HG03432 (cell line): ENCODE data around the gene VAMP3.
A peak's percentile ranks its signal among the peaks of the same experiment; 100 is the strongest.
"Not testable (repeated sequence)": the region's sequence is repeated elsewhere in the genome, so short reads cannot be mapped to it uniquely, and the experiment has no call there.

ENCODE experiments used
- ATAC-seq: cut with Tn5 transposase; IDR thresholded peaks from one replicate; pipeline ENCODE4 v1.9.1; 2021; ENCODE audit warnings: mild to moderate bottlenecking, moderate library complexity; ENCODE audit not compliant: unreplicated experiment

VAMP3 gene

GRCh38 chr1:7767176-7767575 lies 3.9 kb upstream of the VAMP3 start:
- ATAC-seq, result no peak

- ATAC-seq, result no peak
These were observed 2.5 kb upstream of the VAMP3 start for GRCh38 chr1:7768583-7768982.

GRCh38 chr1:7769673-7770412 lies 1.3 kb upstream of the VAMP3 start:
- no peak for ATAC-seq

- peak; percentile 11 for ATAC-seq
These were observed 463 bp upstream of the VAMP3 start for GRCh38 chr1:7770669-7770996.

- no peak for ATAC-seq
These were observed 765 bp downstream of the VAMP3 start for GRCh38 chr1:7771823-7772299.

- no peak for ATAC-seq
These were observed 6.5 kb downstream of the VAMP3 start for GRCh38 chr1:7777591-7777990.

- ATAC-seq, result no peak
These were observed 7.1 kb downstream of the VAMP3 start for GRCh38 chr1:7778133-7778628.

- no peak for ATAC-seq
These were observed 9.9 kb downstream of the VAMP3 start for GRCh38 chr1:7780976-7781375.

GRCh38 chr1:7781501-7781900 lies 10.4 kb downstream of the VAMP3 start:
- ATAC-seq, result no peak

GRCh38 chr1:7781923-7782495 lies 10.9 kb downstream of the VAMP3 start:
- no peak for ATAC-seq

- no peak for ATAC-seq
These were observed 12.1 kb downstream of the VAMP3 start for GRCh38 chr1:7783178-7783711.

- ATAC-seq, result peak; percentile 95
These were observed 12.9 kb downstream of the VAMP3 start, which contains the start of gene PER3 for GRCh38 chr1:7783826-7784491. Gene PER3, plus strand, starts transcription at chr1:7784291. Its CDS starts 587 bp downstream, at chr1:7784878.

- no peak for ATAC-seq
These were observed 13.5 kb downstream of the VAMP3 start for GRCh38 chr1:7784492-7785071.

GRCh38 chr1:7785108-7785507 lies 14.0 kb downstream of the VAMP3 start:
- ATAC-seq, result no peak

GRCh38 chr1:7786795-7787194 lies 15.7 kb downstream of the VAMP3 start:
- ATAC-seq, result no peak

- ATAC-seq, result no peak
These were observed 18.7 kb downstream of the VAMP3 start for GRCh38 chr1:7789828-7790227.

- ATAC-seq, result not testable (repeated sequence)
These were observed 19.9 kb downstream of the VAMP3 start for GRCh38 chr1:7791027-7791426.

- no peak for ATAC-seq
These were observed 24.3 kb downstream of the VAMP3 start for GRCh38 chr1:7795406-7795805.

GRCh38 chr1:7805460-7805859 lies 34.4 kb downstream of the VAMP3 start:
- ATAC-seq, result no peak

GRCh38 chr1:7808253-7808844 lies 37.3 kb downstream of the VAMP3 start:
- ATAC-seq, result no peak

GRCh38 chr1:7809742-7810141 lies 38.6 kb downstream of the VAMP3 start:
- no peak for ATAC-seq
